Erythroblast (primary cell): ENCODE data around the gene HNRNPR.

Experiments
- GATA1 ChIP-seq: IDR thresholded peaks from 2 replicates; pipeline ENCODE4 v1.6.1; 2011; ENCODE audit warnings: low read depth, mild to moderate bottlenecking, control low read depth, low read length, moderate library complexity
- POLR2A ChIP-seq: IDR thresholded peaks from 2 replicates; pipeline ENCODE4 v1.6.1; 2011; ENCODE audit warnings: mild to moderate bottlenecking, low read length

GRCh38 chr1:23273450-23274133 lies 70.5 kb downstream of the HNRNPR start:
- TF ChIP-seq POLR2A (no peak), GATA1 (no peak)
